HCT116 (cell line): ENCODE data around the gene NFASC. TPM values are rescaled to one million over a fixed set of nuclear protein-coding genes. Genes with fewer than 3 reads are reported as not detected.

Experiments used
- ATAC-seq: fragments of 200-7000 bp; cut with Tn5 transposase; 2 replicates; pipeline ENCODE4 v1.9.1; 2020; ENCODE audit warnings: mild to moderate bottlenecking, moderate library complexity
- BruUV-seq: library from RNA; stranded (reverse); fragments of 400-500 nt; replicated peaks from 2 replicates; lab custom pipeline; 2021; lab: Mats Ljungman, UMichigan
- CTCF ChIA-PET: fragments of 300-600 bp; sonication (Branson Sonifier 250); formaldehyde crosslinking; loops from one replicate; lab custom pipeline; 2021; ENCODE audit warnings: antibody characterized with exemption; lab: Charles Lee
- POLR2A ChIA-PET: fragments of 300-600, 350-600 bp; sonication (Branson Sonifier 250); formaldehyde crosslinking; loops from one replicate; lab custom pipeline; 2021; ENCODE audit warnings: antibody characterized with exemption; lab: Charles Lee
- RAD21 ChIA-PET, 2 experiments: fragments of 300-600 bp; sonication (Branson Sonifier 250); formaldehyde crosslinking; loops; one replicate each; lab custom pipeline; 2023; ENCODE audit warnings: low total read pairs in 2 of 2; ENCODE audit not compliant: uncharacterized antibody in 2 of 2, unreplicated experiment in 2 of 2, low non-redundant PET in 1 of 2; lab: Charles Lee
- DNase-seq: peaks from one replicate; pipeline ENCODE4 v3.0.0-alpha.2; 2010; ENCODE audit warnings: low read depth, low spot score
- H2AFZ ChIP-seq: fragments of 200-600 bp; shearing (Covaris generic), sonication (generic); 2 replicates; pipeline ENCODE4 v1.6.1; 2017; ENCODE audit warnings: low read depth, mixed run types, mixed read lengths, antibody characterized with exemption, low read length; ENCODE audit not compliant: poor library complexity, severe bottlenecking
- H3K27ac ChIP-seq: 2 replicates; pipeline ENCODE4 v1.5.1; 2012; ENCODE audit warnings: low read depth, low read length
- H3K27me3 ChIP-seq: fragments of 200-600 bp; sonication (generic); 2 replicates; pipeline ENCODE4 v1.6.1; 2016; ENCODE audit warnings: mixed run types, low read length, mixed read lengths; ENCODE audit not compliant: insufficient read depth
- H3K36me3 ChIP-seq, 2 experiments: fragments of 200-500 bp in 1 of 2; fragments of 200-600 bp in 1 of 2; sonication (Bioruptor generic) in 1 of 2; sonication (generic) in 1 of 2; 2 replicates each; pipeline versions ENCODE4 v1.5.1 to v1.6.1; 2014 to 2016; ENCODE audit warnings: low read length in 2 of 2, inconsistent platforms in 1 of 2, mixed read lengths in 1 of 2, mixed run types in 1 of 2; ENCODE audit not compliant: insufficient read depth in 2 of 2, control insufficient read depth in 1 of 2
- H3K4me1 ChIP-seq, 2 experiments: fragments of 200-600 bp in 1 of 2; sonication (generic) in 1 of 2; 2 replicates each; pipeline versions ENCODE4 v1.5.1 to v1.6.1; 2012 to 2017; ENCODE audit warnings: low read length in 2 of 2, inconsistent platforms in 1 of 2, mild to moderate bottlenecking in 1 of 2, mixed read lengths in 1 of 2, mixed run types in 1 of 2, moderate library complexity in 1 of 2; ENCODE audit not compliant: insufficient read depth in 2 of 2, control insufficient read depth in 1 of 2
- H3K4me2 ChIP-seq: fragments of 200-600 bp; sonication (generic); 2 replicates; pipeline ENCODE4 v1.6.1; 2017; ENCODE audit warnings: mixed run types, low read length, mixed read lengths
- H3K4me3 ChIP-seq, 2 experiments: fragments of 200-600 bp in 1 of 2; sonication (generic) in 1 of 2; replicated peaks in 1 of 2; 2 replicates each; pipeline ENCODE4 v1.5.1; 2011 to 2016; ENCODE audit warnings: low read length in 2 of 2, control low read depth in 1 of 2, low read depth in 1 of 2, mild to moderate bottlenecking in 1 of 2, mixed read lengths in 1 of 2, mixed run types in 1 of 2
- H3K79me2 ChIP-seq: fragments of 200-600 bp; sonication (generic); 2 replicates; pipeline ENCODE4 v1.6.1; 2017; ENCODE audit warnings: mild to moderate bottlenecking, mixed run types, low read length, moderate library complexity, mixed read lengths; ENCODE audit not compliant: insufficient read depth
- H3K9ac ChIP-seq: fragments of 200-600 bp; sonication (generic); 2 replicates; pipeline ENCODE4 v1.6.1; 2016; ENCODE audit warnings: low read length, mixed read lengths
- H3K9me2 ChIP-seq: fragments of 200-600 bp; sonication (generic), shearing (Covaris generic); 2 replicates; pipeline ENCODE4 v1.6.1; 2017; ENCODE audit warnings: mixed run types, mild to moderate bottlenecking, moderate library complexity; ENCODE audit not compliant: insufficient read depth
- H3K9me3 ChIP-seq, 2 experiments: fragments of 200-500 bp in 1 of 2; fragments of 200-600 bp in 1 of 2; sonication (Bioruptor generic) in 1 of 2; sonication (generic) in 1 of 2; 2 replicates each; pipeline ENCODE4 v1.6.1; 2014 to 2017; ENCODE audit warnings: low read length in 2 of 2, mixed read lengths in 2 of 2, inconsistent platforms in 1 of 2, low read depth in 1 of 2, mild to moderate bottlenecking in 1 of 2, mixed run types in 1 of 2, moderate library complexity in 1 of 2; ENCODE audit not compliant: control insufficient read depth in 1 of 2, insufficient read depth in 1 of 2
- H4K20me1 ChIP-seq: fragments of 200-600 bp; sonication (generic), shearing (Covaris generic); 2 replicates; pipeline ENCODE4 v1.6.1; 2017; ENCODE audit warnings: mixed run types, mild to moderate bottlenecking, moderate library complexity; ENCODE audit not compliant: insufficient read depth
- ATF3 ChIP-seq: IDR thresholded peaks from 2 replicates; pipeline ENCODE4 v1.6.1; 2012
- EGR1 ChIP-seq: IDR thresholded peaks from 2 replicates; pipeline ENCODE4 v1.6.1; 2012; ENCODE audit warnings: low read depth
- ELF1 ChIP-seq: IDR thresholded peaks from 2 replicates; pipeline ENCODE4 v1.6.1; 2012; ENCODE audit warnings: low read depth, borderline replicate concordance
- JUND ChIP-seq: IDR thresholded peaks from 2 replicates; pipeline ENCODE4 v1.6.1; 2012
- MAX ChIP-seq: IDR thresholded peaks from 2 replicates; pipeline ENCODE4 v1.6.1; 2012
- SP1 ChIP-seq: IDR thresholded peaks from 2 replicates; pipeline ENCODE4 v1.6.1; 2012; ENCODE audit warnings: low read depth
- TCF7L2 ChIP-seq: IDR thresholded peaks from 2 replicates; pipeline ENCODE4 v1.7.0; 2011; ENCODE audit warnings: borderline replicate concordance, inconsistent platforms; ENCODE audit not compliant: insufficient read depth, insufficient read length; ENCODE audit errors: extremely low read depth
- ZBTB33 ChIP-seq: IDR thresholded peaks from 2 replicates; pipeline ENCODE4 v1.6.1; 2011; ENCODE audit warnings: mild to moderate bottlenecking, low read length, moderate library complexity; ENCODE audit not compliant: insufficient replicate concordance; ENCODE audit errors: extremely low read depth
- ZFX ChIP-seq: fragments of 450-650 bp; IDR thresholded peaks from 2 replicates; pipeline ENCODE4 v1.6.1; 2017
- ZNF274 ChIP-seq: fragments of 200-500 bp; sonication (Bioruptor generic); IDR thresholded peaks from 2 replicates; pipeline ENCODE4 v1.6.1; 2014; ENCODE audit warnings: mild to moderate bottlenecking, low read depth, low read length, inconsistent platforms
- intact Hi-C: fragments of 100-400 bp; cut with micrococcal nuclease; formaldehyde crosslinking; loops from 2 replicates; pipeline ENCODE4 v1.10.0; 2022
- total RNA-seq: library from RNA; stranded (reverse); gene quantifications from one replicate; pipeline ENCODE4 v1.2.1, GENCODE V29; 2021; ENCODE audit not compliant: unreplicated experiment

The NFASC gene
- total RNA-seq, 1 experiment from 2014 or later: 0.57 TPM

GRCh38 chr1:205004351-205004750 lies 133.7 kb downstream of the NFASC start (continued):
- no peak for TF ChIP-seq ZBTB33
- TF ChIP-seq JUND: no peak
- no peak for TF ChIP-seq ZNF274
- no peak for TF ChIP-seq ELF1
- TF ChIP-seq EGR1: no peak

- POLR2A ChIA-PET: no interaction called here
- RAD21 ChIA-PET: no interaction called here
- no peak overlapping the region for H3K27ac ChIP-seq
- no peak overlapping the region for H2AFZ ChIP-seq
- no peaks in the 10 kb centered on the region for H3K27me3 ChIP-seq
- H3K36me3 ChIP-seq: no peaks in the 10 kb centered on the region
- H3K9me3 ChIP-seq: no peaks in the 10 kb centered on the region
- H3K4me1 ChIP-seq: no peaks in the 10 kb centered on the region
- intact Hi-C loops: no loop called here
- DNase-seq (no peak), ATAC-seq (no peak)
- TF ChIP-seq MAX (no peak), TCF7L2 (no peak), ATF3 (no peak), ZFX (no peak), JUND (no peak), SP1 (no peak), EGR1 (no peak)
- H3K9me2 ChIP-seq: no peaks in the 10 kb centered on the region
- H3K9ac ChIP-seq: no peak overlapping the region
- H4K20me1 ChIP-seq: no peaks in the 10 kb centered on the region
- no peak overlapping the region for H3K4me3 ChIP-seq
- H3K79me2 ChIP-seq: no peaks in the 10 kb centered on the region
- CTCF ChIA-PET: no interaction called here
- no TSS peak for BruUV-seq
- H3K4me2 ChIP-seq: no peak overlapping the region
Observed at GRCh38 chr1:205008896-205009295, 138.2 kb downstream of the NFASC start.
